Stimulated activated CD4-positive, alpha-beta T cell treated with anti-CD3 and anti-CD28 coated beads, Interleukin-12 subunit alpha, Interleukin-12 subunit beta, amount 100 ng/mL, for 4 hours (primary cell): Measurements from ENCODE around the gene PELO.
"Not testable (repeated sequence)": the region's sequence is repeated elsewhere in the genome, so short reads cannot be mapped to it uniquely, and the experiment has no call there.

Source experiments
- DNase-seq: peaks from one replicate; pipeline ENCODE4 v3.0.0-alpha.2; 2020

PELO gene

DNA sequence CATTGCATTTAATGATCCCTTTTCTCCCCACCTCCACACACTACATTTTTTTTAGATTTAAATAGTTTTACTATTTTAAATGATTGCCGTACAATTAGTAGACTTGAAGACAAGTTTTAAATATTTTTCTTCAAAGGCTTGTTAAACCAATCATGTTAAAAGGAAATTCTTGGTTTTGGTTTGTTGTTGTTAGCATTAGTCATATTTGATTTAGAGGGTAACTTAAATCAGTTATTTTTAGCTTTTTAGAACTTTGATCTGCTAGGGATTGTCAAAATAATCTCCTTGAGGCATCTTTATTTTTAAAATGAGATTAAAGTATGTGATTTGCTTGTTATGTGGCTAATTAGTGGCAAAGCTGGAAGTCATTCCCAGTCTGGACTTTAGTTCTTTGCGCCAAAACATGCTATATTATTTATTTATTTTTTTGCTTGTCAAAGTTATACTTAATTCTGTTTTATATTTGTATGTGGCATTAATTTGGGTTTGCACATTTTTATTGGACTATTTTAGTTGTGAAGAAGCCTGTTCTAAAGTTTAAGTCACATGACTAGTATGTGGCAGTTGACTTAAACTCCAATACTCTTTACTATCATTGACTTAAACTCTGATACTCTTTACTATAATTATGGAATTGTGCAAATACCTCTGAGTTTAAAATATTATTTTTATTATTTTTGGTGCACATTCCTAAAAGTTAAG lies 14.7 kb downstream of the PELO start:
- no peak for DNase-seq

DNA sequence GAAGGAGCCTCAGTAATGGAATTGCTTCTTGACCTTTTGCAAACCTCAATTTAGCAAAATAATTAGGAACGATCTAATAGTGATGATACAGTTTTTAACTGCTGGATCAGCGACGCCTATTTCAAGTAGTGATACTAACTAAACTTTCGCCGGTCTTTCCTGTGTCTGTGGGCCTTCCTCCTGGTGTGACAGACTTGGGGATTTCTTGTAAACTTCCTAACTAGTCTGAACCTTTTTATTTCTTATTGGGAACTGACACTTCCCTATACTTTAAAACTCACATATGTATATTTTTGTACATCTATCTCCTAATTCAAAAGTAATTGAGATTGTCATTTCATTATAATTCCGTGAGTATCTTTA lies 15.2 kb downstream of the PELO start:
- no peak for DNase-seq

DNA sequence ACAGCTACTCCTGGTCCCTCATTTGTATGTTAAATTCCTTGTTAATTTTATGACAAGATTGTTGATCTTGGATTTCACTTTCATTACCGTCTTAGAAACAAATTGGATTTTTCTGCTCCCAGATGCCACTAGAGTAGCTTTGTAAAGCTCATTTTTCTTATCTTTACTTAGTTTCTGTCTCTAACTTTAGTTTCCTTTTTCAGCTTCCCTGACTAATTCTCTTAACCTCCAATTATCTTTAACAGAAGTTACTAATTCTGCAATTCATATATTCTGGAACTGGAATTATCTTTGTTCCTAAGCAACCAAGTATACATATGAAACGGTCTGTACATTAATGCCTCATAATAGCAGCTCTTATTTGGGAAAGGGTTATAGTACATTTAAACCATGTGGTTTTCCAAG lies 16.7 kb downstream of the PELO start:
- DNase-seq, result no peak

DNA sequence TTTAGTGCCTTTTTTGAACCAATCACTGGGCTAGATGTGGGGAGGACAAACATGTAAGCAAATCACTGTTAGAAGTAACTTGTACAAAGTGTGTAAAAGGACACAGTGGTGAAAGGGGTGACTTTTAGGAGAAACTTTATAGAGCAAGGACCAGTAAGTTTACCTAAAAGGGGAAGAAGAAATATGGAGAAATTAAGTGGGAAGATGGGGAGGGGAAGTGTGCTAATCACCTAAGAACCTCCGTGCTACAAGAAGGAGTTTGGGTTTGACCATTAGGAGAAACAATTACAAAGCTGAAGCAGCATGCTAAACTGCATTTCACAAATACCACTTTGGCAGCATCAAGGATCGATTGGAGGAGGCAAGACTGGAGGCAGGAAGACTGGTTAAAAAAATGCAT lies 17.3 kb downstream of the PELO start:
- no peak for DNase-seq

DNA sequence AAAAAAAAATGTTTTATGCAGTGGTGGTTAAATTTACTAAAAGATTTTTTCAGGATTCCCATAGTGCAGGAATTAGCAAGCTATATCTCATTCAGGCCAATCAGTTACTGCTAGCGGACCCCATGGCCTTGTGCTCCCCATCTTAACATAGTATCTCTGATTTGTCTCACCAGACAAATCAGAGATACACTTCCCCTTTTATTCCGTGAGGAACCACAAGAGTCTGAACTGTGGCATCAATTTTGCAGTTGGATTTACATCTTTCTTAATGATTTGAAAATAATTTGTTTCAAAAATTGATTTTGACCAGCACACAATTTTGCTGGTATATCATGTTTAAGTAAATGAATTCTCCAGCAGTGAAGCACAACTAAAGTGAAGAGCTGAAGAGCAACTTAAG lies 17.9 kb downstream of the PELO start:
- no peak for DNase-seq

DNA sequence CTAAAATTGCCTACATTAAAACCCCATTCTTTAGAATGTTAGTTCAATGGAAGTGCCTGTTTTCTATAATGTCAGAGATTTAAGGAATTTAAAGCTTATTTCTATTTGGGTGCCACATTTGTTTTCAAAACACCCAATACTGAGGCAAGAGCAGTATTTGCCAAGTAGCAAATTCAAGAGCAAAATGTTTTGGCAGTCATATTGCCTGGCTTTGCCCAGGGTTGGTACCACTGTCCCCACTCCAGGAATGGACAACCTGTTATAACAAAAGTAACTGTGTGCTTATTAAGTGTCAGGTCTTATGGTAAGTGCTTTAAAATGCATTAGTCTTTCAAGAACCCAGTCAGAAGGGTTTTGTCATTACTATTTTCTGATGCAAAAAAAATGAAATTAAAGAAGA lies 19.3 kb downstream of the PELO start:
- DNase-seq, result no peak

DNA sequence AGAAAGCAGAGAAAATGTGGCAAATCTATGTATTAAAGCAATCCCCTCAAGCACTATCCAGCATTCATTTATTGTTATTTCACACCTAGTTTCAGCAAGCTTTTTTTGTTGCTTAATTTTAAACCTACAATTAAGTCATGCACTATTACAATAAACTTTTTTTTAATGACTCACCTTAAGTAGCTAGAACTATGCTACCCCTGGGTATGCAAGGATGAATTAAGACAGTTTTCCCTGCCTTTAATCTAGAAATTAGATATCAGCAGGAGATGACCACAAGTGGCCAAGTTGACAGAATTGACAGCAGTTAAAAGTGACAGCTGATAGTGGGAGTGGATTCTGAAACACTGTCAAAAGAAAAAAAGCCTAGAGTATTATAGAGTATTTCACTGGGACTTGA lies 20.0 kb downstream of the PELO start:
- DNase-seq, result no peak

DNA sequence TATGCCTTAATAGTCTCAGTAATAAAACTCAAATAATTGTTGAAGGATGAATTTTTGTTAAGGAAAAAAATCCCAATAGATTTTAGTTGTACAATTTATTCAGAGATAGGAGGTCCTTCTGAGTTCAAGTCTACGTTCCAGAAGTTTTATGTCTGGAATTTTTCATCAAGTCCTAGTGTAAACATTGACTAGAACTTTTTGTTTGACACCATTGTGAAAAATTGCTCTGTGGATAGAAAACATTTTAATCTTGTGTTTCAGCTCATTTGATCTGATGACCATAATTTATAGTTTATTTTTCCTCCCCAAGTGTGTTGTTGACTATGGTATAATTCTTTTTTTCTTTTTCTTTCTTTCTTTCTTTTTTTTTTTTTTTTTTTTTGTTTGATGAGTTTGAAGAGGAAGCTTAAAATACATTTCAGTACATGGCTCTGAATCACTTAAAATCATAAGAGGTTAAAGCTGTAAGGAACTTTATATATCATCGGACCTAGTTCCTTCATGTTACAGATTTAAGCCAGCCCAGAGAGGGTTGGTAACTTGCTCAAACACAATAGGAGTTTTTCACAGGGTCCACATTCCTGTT lies 20.7 kb downstream of the PELO start:
- DNase-seq, result no peak

DNA sequence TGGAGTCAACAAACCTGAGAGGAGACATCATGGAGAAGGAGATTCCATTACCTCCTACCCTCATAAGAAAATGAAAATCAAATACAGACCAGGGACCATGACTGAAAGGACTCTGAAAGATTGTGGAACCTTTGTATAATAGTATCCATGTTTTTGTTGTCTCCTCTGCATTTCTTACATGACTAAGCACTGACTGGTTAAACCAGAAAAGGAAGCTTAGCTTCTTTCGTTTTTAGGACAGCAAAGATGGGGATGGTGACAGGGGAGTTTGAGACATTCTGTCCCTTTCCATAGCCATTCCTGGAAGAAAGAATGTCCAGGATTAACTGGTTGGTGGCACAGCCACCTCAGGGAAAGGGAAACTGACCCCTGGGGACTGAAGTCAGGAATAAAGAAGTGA lies 22.2 kb downstream of the PELO start:
- DNase-seq, result no peak

DNA sequence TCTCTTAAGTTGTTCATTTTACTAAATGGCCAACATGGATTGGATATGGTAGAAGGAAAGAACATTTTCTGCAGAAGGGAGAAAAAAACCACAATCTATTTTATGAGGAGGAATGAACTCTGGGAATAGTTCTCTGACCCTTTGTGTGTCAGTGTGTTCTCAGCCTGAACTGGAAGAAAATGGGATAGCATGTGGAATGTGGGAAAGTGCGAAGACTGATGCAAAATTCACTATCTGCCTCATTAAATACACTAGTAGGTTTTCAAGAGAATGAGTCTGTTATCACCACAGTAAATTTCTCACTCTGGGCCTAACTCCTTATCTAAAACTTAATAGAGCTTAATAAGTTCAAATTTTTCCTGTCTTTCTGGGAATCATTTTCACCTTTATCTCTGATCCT lies 22.7 kb downstream of the PELO start:
- no peak for DNase-seq

DNA sequence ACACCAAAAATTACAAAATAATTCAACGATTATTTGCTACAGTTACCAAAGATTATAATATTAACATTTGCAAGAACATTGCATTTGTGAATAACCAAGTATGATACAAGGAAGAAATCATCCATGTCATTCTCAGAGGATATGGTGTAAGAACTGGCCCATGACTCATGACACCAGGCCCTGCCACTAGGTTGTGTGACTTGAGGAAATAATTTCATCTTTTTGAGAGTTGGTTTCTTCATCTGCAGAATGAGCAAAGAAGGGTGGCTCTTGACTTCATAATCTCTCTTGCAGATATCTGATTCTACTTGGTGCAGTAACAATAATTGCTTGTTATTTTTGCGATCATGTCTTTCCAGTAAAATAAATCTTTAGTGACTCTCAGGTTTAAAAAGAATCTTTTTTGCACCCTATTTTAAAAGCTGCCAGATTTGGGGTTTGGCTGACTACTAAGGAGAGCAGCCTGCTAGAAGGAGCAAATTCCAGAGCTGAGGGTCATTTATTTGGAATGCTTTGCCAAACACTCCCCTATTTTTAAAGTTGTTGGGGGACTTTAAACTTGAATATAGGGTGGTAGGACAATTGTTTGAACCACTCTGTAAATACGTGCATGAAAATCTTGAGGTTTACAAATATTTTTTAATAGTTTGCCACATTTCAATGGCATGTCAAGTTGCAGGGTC lies 23.5 kb downstream of the PELO start:
- DNase-seq, result no peak

DNA sequence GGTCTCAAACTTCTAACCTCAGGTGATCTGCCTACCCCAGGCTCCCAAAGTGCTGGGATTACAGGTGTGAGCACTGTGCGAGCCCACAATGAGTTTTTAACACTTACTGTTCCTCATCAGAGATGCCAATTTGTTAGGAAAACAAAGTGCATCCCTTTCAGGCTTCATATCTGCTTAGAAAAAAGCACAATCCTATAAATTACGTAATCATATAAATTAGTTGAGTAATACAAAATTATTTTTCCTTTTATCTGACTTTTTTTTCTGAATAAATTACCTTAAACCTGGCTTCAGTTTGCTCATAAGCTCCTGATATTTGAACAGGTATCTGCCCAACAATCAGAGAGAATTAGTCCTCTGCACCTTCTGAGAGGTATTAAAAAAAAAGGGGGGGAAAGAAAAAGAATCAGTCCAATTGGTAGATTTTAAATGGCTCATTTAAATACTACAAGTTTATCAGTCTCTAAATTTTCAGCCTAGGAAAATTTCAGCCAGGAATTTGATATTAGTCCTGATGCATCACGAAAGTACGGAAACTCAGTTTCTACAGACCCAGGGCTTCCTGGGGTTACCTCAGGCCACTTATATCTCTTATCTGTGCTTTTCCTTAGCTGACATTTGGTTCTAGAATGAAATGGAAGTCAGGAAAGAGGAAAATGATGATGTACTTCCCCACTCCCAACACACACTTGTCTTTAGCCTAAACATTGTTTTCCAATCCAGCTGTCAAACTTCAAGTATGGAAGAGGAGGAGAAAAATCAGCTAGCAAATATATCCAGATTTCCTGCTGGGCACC lies 26.8 kb downstream of the PELO start:
- DNase-seq, result no peak

DNA sequence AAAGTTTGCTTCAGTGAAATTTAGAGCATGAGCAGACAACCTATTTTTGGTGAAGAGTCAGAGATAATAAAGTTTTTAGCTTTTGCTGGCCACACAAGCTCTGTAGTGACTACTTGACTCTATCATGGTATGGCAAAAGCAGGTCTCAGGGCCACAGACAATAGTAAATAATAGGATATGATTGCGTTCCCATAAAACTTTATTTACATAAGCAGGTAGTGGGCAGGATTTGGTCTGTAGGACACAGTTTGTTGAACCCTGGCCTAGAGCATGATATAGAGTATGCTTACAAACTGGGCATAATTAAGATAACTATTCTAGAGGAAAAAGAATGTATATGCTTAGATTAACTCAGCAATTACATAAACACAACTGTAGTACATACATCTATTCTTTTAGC lies 30.1 kb downstream of the PELO start:
- no peak for DNase-seq

DNA sequence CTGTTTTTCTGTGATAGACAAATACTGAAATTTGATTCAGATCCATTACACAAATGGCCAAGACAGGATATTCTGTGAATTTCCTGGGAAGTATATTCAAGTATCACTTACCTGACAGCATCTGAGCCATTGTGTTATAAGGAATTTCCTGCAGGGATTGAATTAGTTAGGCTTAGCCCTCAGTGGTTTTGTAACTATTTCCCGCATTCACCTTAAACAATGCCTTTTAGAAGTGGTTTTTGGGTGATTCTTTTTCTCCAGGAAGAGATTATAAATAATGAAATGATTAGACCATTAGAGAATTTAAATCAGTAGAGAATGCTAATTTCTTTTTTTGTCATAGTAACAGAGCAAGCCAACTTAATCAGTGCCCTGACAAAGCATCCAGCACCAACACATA lies 30.6 kb downstream of the PELO start:
- DNase-seq, result no peak

DNA sequence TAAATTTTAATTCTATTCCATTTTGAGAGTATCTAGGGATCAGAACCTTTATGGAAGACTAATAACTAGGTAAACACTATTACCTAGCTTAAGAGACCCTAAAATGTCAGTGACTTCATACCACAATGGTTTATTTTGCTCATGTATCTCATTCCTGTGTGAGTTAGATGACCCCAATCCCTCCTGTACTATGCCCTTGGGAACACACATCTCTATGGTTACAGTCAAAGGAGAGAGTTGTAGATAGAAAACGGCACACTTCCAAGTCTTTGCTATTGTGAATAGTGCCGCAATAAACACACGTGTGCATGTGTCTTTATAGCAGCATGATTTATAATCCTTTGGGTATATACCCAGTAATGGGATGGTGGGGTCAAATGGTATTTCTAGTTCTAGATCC lies 31.1 kb downstream of the PELO start:
- not testable (repeated sequence) for DNase-seq

DNA sequence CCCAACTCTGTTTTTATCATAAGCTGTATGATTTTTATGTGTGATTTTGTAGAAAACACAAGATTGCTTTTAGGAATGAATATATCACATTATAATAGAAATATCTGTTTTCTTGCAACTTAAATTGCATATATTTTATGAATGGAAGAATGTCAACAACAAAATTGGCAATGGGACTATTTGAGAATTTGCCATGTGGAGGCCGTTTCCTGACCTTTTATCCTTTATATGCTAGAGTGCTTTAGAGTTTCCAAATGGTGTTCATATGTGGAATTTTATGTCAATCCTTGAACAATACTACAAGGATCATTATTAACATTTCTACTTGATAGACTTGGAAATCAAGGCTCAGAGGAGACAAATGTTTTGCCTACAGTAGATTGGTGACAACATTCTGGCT lies 34.2 kb downstream of the PELO start:
- DNase-seq, result no peak

DNA sequence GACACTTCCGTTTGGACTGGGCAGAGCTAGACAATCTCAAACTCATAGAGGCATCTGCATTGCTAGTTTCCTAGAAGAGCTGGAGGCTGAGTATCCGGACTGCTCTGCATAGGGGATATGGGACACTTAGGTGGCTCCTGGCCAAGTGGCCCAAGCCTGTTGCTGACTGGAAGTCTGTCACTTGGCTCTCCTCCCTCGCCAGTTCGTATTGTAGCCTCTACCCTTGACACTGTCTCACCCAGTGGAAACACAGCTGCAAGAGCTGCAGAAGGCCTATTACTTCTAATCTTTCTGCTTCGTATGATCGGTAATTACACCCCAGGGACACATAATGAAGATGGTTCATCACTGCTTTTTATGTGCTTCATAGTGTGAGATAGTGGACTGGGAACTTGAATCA lies 34.7 kb downstream of the PELO start:
- no peak for DNase-seq

DNA sequence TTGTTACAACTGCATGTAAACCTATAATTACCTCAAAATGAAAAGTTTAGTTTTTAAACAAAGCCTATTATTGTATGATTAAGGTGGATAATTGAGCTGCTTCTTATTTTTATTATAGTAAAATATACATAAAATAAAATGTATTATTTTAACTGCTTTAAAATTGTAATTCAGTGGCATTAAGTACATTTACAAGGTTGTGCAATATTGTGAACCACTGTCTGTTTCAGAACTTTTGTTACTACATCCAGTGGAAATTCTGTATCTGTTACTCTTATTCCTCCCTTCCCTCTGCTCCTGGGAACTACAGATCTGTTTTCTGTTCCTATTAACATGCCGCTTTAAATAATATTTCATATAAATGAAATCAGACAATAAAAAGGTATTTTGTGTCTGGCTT lies 37.1 kb downstream of the PELO start:
- DNase-seq, result no peak

DNA sequence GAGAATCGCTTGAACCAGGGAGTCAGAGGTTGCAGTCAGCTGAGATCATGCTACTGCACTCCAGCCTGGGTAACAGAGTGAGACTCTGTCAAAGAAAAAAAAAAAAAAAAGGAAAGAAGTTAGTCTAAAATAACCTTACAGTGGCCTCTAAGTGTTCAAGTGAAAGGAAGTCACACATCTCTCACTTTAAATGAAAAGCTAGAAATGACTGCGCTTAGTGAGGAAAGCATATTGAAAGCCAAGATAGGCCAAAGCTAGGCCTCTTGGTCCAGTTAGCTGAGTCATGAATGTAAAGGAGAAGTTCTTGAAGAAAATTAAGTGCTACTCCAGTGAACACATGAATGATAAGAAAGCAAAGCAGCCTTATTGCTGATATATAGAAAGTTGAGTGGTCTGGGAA lies 38.1 kb downstream of the PELO start:
- no peak for DNase-seq

DNA sequence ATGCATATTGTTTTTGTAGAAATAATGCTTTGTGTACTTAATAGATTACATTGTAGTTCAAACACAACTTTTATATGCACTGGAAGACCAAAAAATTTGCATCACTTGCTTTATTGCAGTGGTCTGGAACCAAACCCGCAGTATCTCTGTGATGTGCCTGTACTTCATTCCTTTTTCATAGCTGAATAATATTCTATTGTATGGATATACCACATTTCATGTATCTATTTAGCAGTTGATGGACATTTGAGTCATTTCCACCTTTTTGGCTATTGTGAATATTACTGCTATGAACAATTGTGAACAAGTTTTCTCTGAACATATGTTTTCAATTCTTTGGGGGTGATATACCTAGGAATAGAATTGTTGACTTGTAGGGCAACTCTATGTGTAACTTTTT lies 40.1 kb downstream of the PELO start:
- DNase-seq, result no peak

DNA sequence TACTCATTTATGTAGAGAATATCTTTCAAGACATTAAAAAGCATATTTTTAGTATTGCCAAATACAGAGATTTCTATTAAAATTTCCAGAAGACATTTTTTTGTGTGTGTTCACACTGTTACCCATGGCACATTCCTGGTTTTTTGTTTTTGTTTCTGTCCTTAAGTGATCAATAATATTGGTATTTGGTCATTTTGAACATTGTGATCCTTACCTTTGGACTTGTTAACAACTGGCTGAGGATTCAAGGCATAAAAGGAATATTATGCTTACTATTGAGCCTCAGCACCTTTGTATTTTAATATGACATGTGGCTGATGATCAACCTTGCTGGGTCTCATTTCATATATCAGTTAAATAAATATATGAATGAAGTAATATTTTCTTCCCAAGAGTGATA lies 41.9 kb downstream of the PELO start:
- no peak for DNase-seq

DNA sequence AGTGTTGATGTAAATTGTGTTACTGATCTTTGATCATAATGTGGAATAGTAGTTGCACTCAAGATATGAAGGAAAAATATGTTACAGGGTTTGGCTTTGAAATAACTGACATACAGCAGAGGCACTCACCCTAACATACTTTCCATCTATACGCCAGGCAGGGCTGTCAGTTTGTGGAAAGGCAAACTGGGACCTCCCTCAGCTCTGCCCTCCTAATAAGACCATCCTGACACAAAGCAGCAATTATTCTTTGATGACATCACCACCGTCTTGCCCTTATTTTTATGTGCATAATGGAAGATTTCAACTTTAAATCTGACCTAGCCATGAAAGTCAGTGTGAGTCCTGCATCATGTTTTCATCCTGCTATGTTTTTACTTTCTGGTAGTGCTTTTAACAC lies 42.9 kb downstream of the PELO start:
- no peak for DNase-seq

DNA sequence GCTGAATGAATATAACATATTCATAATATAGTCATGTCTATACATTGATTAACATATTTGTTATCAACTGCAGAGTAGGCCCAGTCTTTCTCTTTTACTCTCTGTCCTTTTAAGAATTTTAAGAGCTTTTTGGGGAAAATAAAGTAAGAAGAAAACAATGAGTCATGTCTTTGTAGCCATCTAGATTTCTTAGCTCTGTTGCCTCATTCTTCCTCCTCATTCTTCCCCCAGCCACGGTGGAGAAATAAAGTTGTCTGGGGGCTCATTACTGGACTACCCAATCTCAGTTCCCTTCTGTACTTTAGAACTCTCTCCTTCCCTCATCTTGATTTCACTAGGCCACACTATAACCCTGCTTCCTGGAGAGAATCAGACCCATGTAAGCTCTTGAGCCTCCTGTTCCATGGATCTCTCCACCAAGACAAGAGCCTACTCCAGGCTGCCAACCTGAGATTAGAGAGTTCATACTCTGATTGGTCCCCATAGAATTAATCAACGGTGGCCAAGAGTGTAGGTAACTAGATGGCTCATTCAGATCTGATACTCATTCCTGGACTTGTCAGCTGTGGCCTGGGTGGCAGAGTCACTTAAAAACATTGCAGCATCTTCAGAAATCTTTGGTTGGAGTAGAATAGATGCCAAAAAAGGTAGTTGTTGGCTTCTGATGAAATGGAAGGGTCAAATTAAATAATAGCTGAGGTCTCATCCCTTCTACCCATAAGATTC lies 44.2 kb downstream of the PELO start:
- DNase-seq, result no peak
